ENCODE data around the gene DNAL1. TPM values are rescaled to one million over a fixed set of nuclear protein-coding genes. Genes with fewer than 3 reads are reported as not detected.

DNAL1 gene
- total RNA-seq, 1 experiment from 2014 or later = 10.3 TPM

GRCh38 chr14:73721101-73721821 lies 76.5 kb downstream of the DNAL1 start:
- no peak overlapping the region for H3K27ac ChIP-seq
- H3K4me3 ChIP-seq = no peak overlapping the region
- no peak for DNase-seq
- H3K4me1 ChIP-seq = peaks cover 23% of the 10 kb centered on the region
- no peaks in the 10 kb centered on the region for H3K9me3 ChIP-seq (replicated peaks)
- peaks cover 74% of the 10 kb centered on the region for H3K36me3 ChIP-seq
- H3K27me3 ChIP-seq = no peaks in the 10 kb centered on the region

GRCh38 chr14:73722581-73722980 lies 77.8 kb downstream of the DNAL1 start:
- DNase-seq = no peak
- H3K27ac ChIP-seq = no peak overlapping the region
- no peaks in the 10 kb centered on the region for H3K9me3 ChIP-seq (replicated peaks)
- H3K4me1 ChIP-seq = peaks cover 36% of the 10 kb centered on the region
- H3K27me3 ChIP-seq = no peaks in the 10 kb centered on the region
- H3K36me3 ChIP-seq = peaks cover 76% of the 10 kb centered on the region
- H3K4me3 ChIP-seq = no peak overlapping the region

GRCh38 chr14:73723406-73723796 lies 78.6 kb downstream of the DNAL1 start:
- H3K27ac ChIP-seq = no peak overlapping the region
- no peak for DNase-seq
- no peak overlapping the region for H3K4me3 ChIP-seq
- H3K9me3 ChIP-seq (replicated peaks) = no peaks in the 10 kb centered on the region
- H3K27me3 ChIP-seq = no peaks in the 10 kb centered on the region
- H3K36me3 ChIP-seq = peaks cover 77% of the 10 kb centered on the region
- peaks cover 38% of the 10 kb centered on the region for H3K4me1 ChIP-seq

GRCh38 chr14:73723797-73724661 lies 79.2 kb downstream of the DNAL1 start:
- Histone ChIP-seq H3K36me3 (peaks cover 81% of the 10 kb centered on the region), H3K4me3 (no peak overlapping the region), H3K27ac (peak overlapping the region; percentile 47), H3K27me3 (no peaks in the 10 kb centered on the region), H3K4me1 (peaks cover 40% of the 10 kb centered on the region), H3K9me3 (replicated peaks) (no peaks in the 10 kb centered on the region)
- peak in 1 of 2 experiments; percentile 56 for DNase-seq

- DNase-seq = no peak
- Histone ChIP-seq H3K4me1 (peaks cover 45% of the 10 kb centered on the region), H3K27ac (peak overlapping the region; percentile 47), H3K4me3 (no peak overlapping the region), H3K9me3 (replicated peaks) (no peaks in the 10 kb centered on the region), H3K27me3 (no peaks in the 10 kb centered on the region), H3K36me3 (peaks cover 84% of the 10 kb centered on the region)
Measured at GRCh38 chr14:73724696-73725095, 79.9 kb downstream of the DNAL1 start.

GRCh38 chr14:73725116-73726024 lies 80.6 kb downstream of the DNAL1 start:
- peaks cover 86% of the 10 kb centered on the region for H3K36me3 ChIP-seq

GRCh38 chr14:73726025-73726961 lies 81.5 kb downstream of the DNAL1 start:
- H3K4me3 ChIP-seq = no peak overlapping the region
- DNase-seq = no peak
- no peaks in the 10 kb centered on the region for H3K9me3 ChIP-seq (replicated peaks)
- peaks cover 45% of the 10 kb centered on the region for H3K4me1 ChIP-seq
- H3K27me3 ChIP-seq = no peaks in the 10 kb centered on the region
- peaks cover 82% of the 10 kb centered on the region for H3K36me3 ChIP-seq
- peak overlapping the region; percentile 47 for H3K27ac ChIP-seq

More at GRCh38 chr14:73725116-73726024, 80.6 kb downstream of the DNAL1 start:
- Histone ChIP-seq H3K9me3 (replicated peaks) (no peaks in the 10 kb centered on the region), H3K27me3 (no peaks in the 10 kb centered on the region), H3K4me1 (peaks cover 45% of the 10 kb centered on the region), H3K4me3 (no peak overlapping the region), H3K27ac (peak overlapping the region; percentile 47)
- DNase-seq = peak; percentile 60 to 69

- no peak overlapping the region for H3K4me3 ChIP-seq
- peaks cover 45% of the 10 kb centered on the region for H3K4me1 ChIP-seq
- peaks cover 82% of the 10 kb centered on the region for H3K36me3 ChIP-seq
- no peaks in the 10 kb centered on the region for H3K9me3 ChIP-seq (replicated peaks)
- DNase-seq = no peak
- no peaks in the 10 kb centered on the region for H3K27me3 ChIP-seq
- H3K27ac ChIP-seq = no peak overlapping the region
Measured at GRCh38 chr14:73727166-73727565, 82.4 kb downstream of the DNAL1 start.

- H3K27ac ChIP-seq = no peak overlapping the region
- H3K27me3 ChIP-seq = no peaks in the 10 kb centered on the region
- H3K9me3 ChIP-seq (replicated peaks) = no peaks in the 10 kb centered on the region
- peaks cover 75% of the 10 kb centered on the region for H3K36me3 ChIP-seq
- H3K4me3 ChIP-seq = no peak overlapping the region
- H3K4me1 ChIP-seq = peaks cover 45% of the 10 kb centered on the region
- peak; percentile 72 to 88 for DNase-seq
Measured at GRCh38 chr14:73728717-73729330, 84.0 kb downstream of the DNAL1 start.

- H3K27ac ChIP-seq = no peak overlapping the region
- no peak overlapping the region for H3K4me3 ChIP-seq
- no peaks in the 10 kb centered on the region for H3K27me3 ChIP-seq
- DNase-seq = no peak
- H3K4me1 ChIP-seq = peaks cover 38% of the 10 kb centered on the region
- peaks cover 82% of the 10 kb centered on the region for H3K36me3 ChIP-seq
- H3K9me3 ChIP-seq (replicated peaks) = no peaks in the 10 kb centered on the region
Measured at GRCh38 chr14:73729556-73730265, 84.9 kb downstream of the DNAL1 start.

GRCh38 chr14:73731111-73731510 lies 86.3 kb downstream of the DNAL1 start:
- H3K4me1 ChIP-seq = peaks cover 24% of the 10 kb centered on the region
- no peak for DNase-seq
- H3K4me3 ChIP-seq = no peak overlapping the region
- no peak overlapping the region for H3K27ac ChIP-seq
- no peaks in the 10 kb centered on the region for H3K9me3 ChIP-seq (replicated peaks)
- no peaks in the 10 kb centered on the region for H3K27me3 ChIP-seq
- H3K36me3 ChIP-seq = peaks cover 80% of the 10 kb centered on the region

GRCh38 chr14:73732006-73732405 lies 87.2 kb downstream of the DNAL1 start:
- H3K36me3 ChIP-seq = peaks cover 77% of the 10 kb centered on the region
- H3K4me1 ChIP-seq = peaks cover 15% of the 10 kb centered on the region
- DNase-seq = no peak
- no peaks in the 10 kb centered on the region for H3K9me3 ChIP-seq (replicated peaks)
- no peak overlapping the region for H3K4me3 ChIP-seq
- H3K27ac ChIP-seq = no peak overlapping the region
- no peaks in the 10 kb centered on the region for H3K27me3 ChIP-seq

- Histone ChIP-seq H3K4me1 (peaks cover 4% of the 10 kb centered on the region; the same call in 1 of the 2 replicates), H3K27me3 (no peaks in the 10 kb centered on the region), H3K9me3 (replicated peaks) (no peaks in the 10 kb centered on the region), H3K36me3 (peaks cover 56% of the 10 kb centered on the region), H3K27ac (no peak overlapping the region), H3K4me3 (no peak overlapping the region)
- no peak for DNase-seq
Measured at GRCh38 chr14:73736842-73737241, 92.1 kb downstream of the DNAL1 start.

Data from SJCRH30 (cell line).